GM23248 (cell line): Measurements from ENCODE around the gene CCDC157.

Experiments used
- EZH2 ChIP-seq: fragments of 200-600 bp; sonication (generic); IDR thresholded peaks from 2 replicates; pipeline ENCODE4 v1.6.1; 2018; ENCODE audit warnings: antibody characterized with exemption, mild to moderate bottlenecking; ENCODE audit not compliant: insufficient read depth, poor library complexity, severe bottlenecking
- EZH2phosphoT487 ChIP-seq: fragments of 200-600 bp; sonication (generic); IDR thresholded peaks from 2 replicates; pipeline ENCODE4 v1.6.1; 2018; ENCODE audit warnings: antibody characterized with exemption, moderate library complexity, mild to moderate bottlenecking, low read depth; ENCODE audit not compliant: insufficient read depth

DNA sequence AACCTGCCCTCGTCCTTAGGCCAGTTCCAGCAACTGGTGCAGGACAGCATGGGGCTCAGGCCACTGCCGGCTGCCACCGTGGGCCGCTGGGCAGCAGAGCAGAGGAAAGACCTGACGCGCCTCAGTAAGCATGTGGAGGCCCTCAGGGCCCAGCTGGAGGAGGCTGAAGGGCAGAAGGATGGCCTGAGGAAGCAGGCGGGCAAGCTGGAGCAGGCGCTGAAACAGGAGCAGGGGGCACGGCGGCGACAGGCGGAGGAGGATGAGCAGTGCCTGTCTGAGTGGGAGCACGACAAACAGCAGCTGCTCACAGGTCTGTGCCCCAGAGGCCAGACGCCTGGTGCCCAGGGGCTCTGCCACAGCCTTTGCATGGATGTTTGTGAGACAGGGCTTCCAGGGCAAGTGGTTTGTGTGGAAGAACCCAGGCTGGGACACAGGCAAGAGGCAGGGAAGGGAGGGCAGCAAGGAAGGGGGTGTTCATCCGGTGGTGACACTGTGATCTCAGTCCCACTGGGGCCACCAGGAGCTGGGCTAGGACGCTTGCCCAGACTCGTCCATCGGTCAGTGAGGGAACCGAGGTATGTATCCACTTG lies 13.9 kb downstream of the CCDC157 start:
- TF ChIP-seq EZH2 (no peak), EZH2phosphoT487 (no peak)
